HL-60 (cell line): ENCODE results near the gene CHSY1.

Experiments
- GABPA ChIP-seq: IDR thresholded peaks from 2 replicates; pipeline ENCODE4 v1.6.1; 2012; ENCODE audit warnings: low read depth
- POLR2AphosphoS5 ChIP-seq: IDR thresholded peaks from 2 replicates; pipeline ENCODE4 v1.6.1; 2012; ENCODE audit warnings: low read depth
- TF ChIP-seq, protein P1 (sequence below): IDR thresholded peaks from one replicate; pipeline ENCODE4 v1.5.1; 2011; ENCODE audit warnings: low read length, control low read depth, inconsistent platforms; ENCODE audit not compliant: insufficient read depth
- TF ChIP-seq, protein P2 (sequence below): IDR thresholded peaks from 2 replicates; pipeline ENCODE4 v1.6.1; 2012; ENCODE audit warnings: low read depth; ENCODE audit not compliant: insufficient replicate concordance

- TF ChIP-seq, protein P1, sequence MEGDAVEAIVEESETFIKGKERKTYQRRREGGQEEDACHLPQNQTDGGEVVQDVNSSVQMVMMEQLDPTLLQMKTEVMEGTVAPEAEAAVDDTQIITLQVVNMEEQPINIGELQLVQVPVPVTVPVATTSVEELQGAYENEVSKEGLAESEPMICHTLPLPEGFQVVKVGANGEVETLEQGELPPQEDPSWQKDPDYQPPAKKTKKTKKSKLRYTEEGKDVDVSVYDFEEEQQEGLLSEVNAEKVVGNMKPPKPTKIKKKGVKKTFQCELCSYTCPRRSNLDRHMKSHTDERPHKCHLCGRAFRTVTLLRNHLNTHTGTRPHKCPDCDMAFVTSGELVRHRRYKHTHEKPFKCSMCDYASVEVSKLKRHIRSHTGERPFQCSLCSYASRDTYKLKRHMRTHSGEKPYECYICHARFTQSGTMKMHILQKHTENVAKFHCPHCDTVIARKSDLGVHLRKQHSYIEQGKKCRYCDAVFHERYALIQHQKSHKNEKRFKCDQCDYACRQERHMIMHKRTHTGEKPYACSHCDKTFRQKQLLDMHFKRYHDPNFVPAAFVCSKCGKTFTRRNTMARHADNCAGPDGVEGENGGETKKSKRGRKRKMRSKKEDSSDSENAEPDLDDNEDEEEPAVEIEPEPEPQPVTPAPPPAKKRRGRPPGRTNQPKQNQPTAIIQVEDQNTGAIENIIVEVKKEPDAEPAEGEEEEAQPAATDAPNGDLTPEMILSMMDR = no peak
- TF ChIP-seq, protein P2, sequence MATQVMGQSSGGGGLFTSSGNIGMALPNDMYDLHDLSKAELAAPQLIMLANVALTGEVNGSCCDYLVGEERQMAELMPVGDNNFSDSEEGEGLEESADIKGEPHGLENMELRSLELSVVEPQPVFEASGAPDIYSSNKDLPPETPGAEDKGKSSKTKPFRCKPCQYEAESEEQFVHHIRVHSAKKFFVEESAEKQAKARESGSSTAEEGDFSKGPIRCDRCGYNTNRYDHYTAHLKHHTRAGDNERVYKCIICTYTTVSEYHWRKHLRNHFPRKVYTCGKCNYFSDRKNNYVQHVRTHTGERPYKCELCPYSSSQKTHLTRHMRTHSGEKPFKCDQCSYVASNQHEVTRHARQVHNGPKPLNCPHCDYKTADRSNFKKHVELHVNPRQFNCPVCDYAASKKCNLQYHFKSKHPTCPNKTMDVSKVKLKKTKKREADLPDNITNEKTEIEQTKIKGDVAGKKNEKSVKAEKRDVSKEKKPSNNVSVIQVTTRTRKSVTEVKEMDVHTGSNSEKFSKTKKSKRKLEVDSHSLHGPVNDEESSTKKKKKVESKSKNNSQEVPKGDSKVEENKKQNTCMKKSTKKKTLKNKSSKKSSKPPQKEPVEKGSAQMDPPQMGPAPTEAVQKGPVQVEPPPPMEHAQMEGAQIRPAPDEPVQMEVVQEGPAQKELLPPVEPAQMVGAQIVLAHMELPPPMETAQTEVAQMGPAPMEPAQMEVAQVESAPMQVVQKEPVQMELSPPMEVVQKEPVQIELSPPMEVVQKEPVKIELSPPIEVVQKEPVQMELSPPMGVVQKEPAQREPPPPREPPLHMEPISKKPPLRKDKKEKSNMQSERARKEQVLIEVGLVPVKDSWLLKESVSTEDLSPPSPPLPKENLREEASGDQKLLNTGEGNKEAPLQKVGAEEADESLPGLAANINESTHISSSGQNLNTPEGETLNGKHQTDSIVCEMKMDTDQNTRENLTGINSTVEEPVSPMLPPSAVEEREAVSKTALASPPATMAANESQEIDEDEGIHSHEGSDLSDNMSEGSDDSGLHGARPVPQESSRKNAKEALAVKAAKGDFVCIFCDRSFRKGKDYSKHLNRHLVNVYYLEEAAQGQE = no peak
- TF ChIP-seq POLR2AphosphoS5 = no peak
- no peak for TF ChIP-seq GABPA
These were observed 112.7 kb downstream of the CHSY1 start for GRCh38 chr15:101138913-101139880.
